ENCODE data around the gene TBX1.

GRCh38 chr22:19764636-19765476 is 4.3 kb downstream of the TBX1 start:
- no peak for TF ChIP-seq FOXJ3 (CRISPR knock-in tag; IDR thresholded peaks at IDR 0.05; ENCODE audit: borderline replicate concordance)
- TF ChIP-seq ELF4 (CRISPR knock-in tag; IDR thresholded peaks at IDR 0.05; ENCODE audit: low read depth): no peak
- no peak for TF ChIP-seq ZBTB21 (CRISPR knock-in tag; IDR thresholded peaks at IDR 0.05; ENCODE audit: borderline replicate concordance)
- no peak for TF ChIP-seq CTCF (IDR thresholded peaks at IDR 0.05)
- TF ChIP-seq PREB (CRISPR knock-in tag; IDR thresholded peaks at IDR 0.05; ENCODE audit: borderline replicate concordance): no peak
- no peak for TF ChIP-seq ZNF121 (CRISPR knock-in tag; IDR thresholded peaks at IDR 0.05)
- no peak for TF ChIP-seq ZNF671 (CRISPR knock-in tag; IDR thresholded peaks at IDR 0.05)
- no peak for TF ChIP-seq HMGXB4 (CRISPR knock-in tag; IDR thresholded peaks at IDR 0.05)
- no peak for TF ChIP-seq ATF6 (CRISPR knock-in tag; IDR thresholded peaks at IDR 0.05)
- TF ChIP-seq ZMAT4 (CRISPR knock-in tag; IDR thresholded peaks at IDR 0.05): no peak

Measured in WTC11 (cell line).